ENCODE data around the gene LENEP. TPM values are rescaled to one million over a fixed set of nuclear protein-coding genes. Genes with fewer than 3 reads are reported as not detected.

The LENEP gene, protein sequence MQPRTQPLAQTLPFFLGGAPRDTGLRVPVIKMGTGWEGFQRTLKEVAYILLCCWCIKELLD
- total RNA-seq: not detected
- long read RNA-seq: 0 reads

GRCh38 chr1:154993572-154994268, at the start of gene LENEP:
LENEP (plus strand) TSS chr1:154993586; CDS start chr1:154993608, 22 bp downstream.
- ATAC-seq: no peak
- DNase-seq: no peak
- intact Hi-C loops (cut with micrococcal nuclease): no loop called here

- intact Hi-C loops (cut with micrococcal nuclease): no loop called here
- peak; percentile 60 for ATAC-seq
- peak; percentile 51 for DNase-seq
Observed at GRCh38 chr1:154943649-154944400, 49.6 kb upstream of the LENEP start.

GRCh38 chr1:154944401-154945159, 48.8 kb upstream of the LENEP start:
- intact Hi-C loops (cut with micrococcal nuclease): no loop called here
- DNase-seq (peak; percentile 48), ATAC-seq (peak; percentile 10)

GRCh38 chr1:154945160-154945961, 48.0 kb upstream of the LENEP start:
- DNase-seq (no peak), ATAC-seq (no peak)
- intact Hi-C loops (cut with micrococcal nuclease): no loop called here

DNA sequence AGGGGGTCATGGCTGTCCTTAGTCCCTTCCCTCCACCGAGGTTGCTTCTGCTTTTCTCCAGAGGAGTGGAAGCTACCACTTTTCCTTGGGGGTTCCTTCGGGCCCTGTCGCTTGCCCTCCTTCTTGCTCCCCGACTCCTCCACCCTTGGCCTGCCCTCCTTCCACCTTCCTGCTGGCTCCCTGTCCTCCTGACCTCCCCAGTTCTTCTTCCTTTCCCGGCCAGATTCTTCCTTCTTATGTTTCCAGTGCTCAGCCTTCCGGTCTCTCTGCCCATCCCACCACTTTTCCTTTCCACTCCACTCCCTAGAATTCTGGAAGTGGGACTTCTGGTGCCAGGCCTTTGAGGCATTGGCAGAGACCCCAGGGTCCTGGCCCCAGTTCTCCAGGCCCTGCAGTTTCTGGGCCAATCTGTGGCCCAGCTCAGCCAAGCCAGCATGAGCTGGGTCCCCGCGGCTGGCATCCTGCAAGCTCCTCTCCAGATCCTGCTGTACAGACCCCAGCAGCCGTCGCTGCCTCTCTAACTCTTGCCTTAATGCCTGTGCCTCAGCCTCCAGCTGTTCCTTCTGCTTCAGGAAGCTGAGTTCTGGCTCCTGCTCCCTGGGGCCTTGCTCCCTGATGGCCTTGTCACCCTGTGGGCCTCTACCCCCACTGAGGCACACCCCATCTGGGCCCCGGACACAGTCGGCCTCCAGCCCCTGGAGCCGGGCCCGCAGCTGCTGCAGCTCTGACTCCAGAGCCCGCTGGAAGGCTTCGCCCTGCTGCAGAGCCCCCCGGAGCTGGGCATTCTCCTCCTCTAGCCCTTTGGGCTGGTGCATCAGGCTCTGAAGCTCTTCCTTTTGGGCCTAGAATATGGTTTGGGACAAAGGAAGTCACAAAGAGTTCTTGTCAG, 47.2 kb upstream of the LENEP start:
- intact Hi-C loops (cut with micrococcal nuclease): no loop called here
- no peak for DNase-seq
- no peak for ATAC-seq

DNA sequence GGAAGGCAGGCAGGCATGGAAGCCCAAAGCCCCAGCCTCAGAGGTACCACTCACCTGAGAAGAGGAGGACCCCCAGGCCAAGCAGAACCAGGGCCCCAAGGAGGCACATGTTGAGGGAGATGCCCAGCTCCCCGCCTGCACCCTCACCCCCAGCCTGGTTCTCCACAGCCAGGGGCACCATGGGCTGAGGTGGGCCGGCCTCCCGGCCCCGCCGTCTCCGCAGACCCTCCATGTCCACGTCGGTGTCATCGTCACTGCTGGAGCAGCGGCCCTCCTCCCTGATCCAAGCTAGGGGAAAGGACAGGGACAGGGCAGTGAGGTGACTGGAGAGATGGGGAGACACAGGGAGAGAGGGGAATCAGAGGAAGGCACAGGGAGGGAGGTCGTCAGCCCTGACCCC, 45.3 kb upstream of the LENEP start:
- ATAC-seq: no peak
- intact Hi-C loops (cut with micrococcal nuclease): no loop called here

GRCh38 chr1:154951901-154952657, 41.3 kb upstream of the LENEP start:
- DNase-seq (no peak), ATAC-seq (no peak)
- intact Hi-C loops (cut with micrococcal nuclease): no loop called here

More for the DNA sequence above, 45.3 kb upstream of the LENEP start:
- peak; percentile 30 for DNase-seq

DNA sequence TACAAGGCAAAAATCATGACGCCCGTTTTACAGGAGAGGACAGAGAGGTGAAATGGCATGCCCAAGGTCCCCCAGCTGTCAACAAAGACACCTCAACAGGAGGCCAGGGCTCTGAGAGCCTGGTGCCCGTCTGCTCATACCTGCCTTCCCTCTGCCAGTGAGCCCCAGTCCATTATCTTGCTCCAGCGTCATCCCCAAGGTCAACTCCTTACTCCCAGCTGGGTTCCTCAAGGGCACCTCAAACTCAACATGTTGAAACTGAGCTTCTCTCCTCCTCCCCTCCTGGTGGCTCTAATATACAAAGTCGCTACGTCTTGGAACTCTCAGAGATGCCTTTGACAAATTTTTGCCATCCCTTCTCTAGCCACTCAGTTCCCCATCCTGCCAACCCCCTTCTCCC, 40.7 kb upstream of the LENEP start:
- intact Hi-C loops (cut with micrococcal nuclease): no loop called here
- ATAC-seq: no peak
- DNase-seq: no peak

- no peak for ATAC-seq
- intact Hi-C loops (cut with micrococcal nuclease): no loop called here
- DNase-seq: no peak
Observed at GRCh38 chr1:154953611-154954038, 39.8 kb upstream of the LENEP start.

GRCh38 chr1:154954541-154954940, 38.8 kb upstream of the LENEP start:
- no peak for DNase-seq
- ATAC-seq: no peak

DNA sequence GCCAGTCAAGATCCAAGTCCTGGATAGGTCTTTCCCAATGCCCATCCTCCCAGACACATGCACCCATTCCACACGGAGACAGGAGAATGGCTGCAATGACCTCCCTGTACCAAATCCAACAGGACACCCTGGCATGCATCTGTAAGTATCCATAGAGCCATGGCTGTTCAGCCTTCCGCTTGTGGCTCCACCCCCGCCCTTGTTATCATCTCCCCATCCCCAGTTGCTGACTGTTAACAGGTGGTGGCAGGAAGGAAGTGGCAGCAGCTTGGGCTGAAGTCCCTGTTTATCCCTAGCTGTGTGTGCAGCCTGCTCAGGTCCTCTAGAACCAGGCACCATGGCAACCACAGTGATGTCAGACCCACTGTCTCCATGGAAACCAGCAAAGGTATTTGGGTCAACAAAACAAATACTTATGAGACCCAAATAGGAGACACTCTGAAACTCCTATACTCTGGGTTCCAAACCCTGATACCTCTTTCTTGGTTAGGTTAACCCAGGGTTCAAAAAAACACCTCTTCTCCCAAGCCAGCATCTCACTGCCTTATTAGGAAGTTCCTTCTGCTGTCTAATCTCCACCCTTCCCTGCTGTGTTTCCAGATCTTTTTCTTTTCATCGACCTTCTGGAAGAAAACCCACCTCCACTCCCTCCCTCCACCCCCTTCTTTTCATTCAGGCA, 38.2 kb upstream of the LENEP start:
- intact Hi-C loops (cut with micrococcal nuclease): no loop called here
- ATAC-seq (no peak), DNase-seq (peak; percentile 36)

More at GRCh38 chr1:154954541-154954940, 38.8 kb upstream of the LENEP start:
- intact Hi-C loops (cut with micrococcal nuclease): no loop called here

GRCh38 chr1:154955718-154956543, 37.5 kb upstream of the LENEP start, which contains the start of gene PBXIP1:
PBXIP1 (minus strand) TSS chr1:154956099; CDS start chr1:154953721, 2,378 bp downstream.
- DNase-seq: peak; percentile 51
- intact Hi-C loops (cut with micrococcal nuclease): no loop called here
- ATAC-seq: peak; percentile 87

- intact Hi-C loops (cut with micrococcal nuclease): no loop called here
- DNase-seq: peak; percentile 65
- ATAC-seq: peak; percentile 35
Observed at GRCh38 chr1:154956544-154956941, 36.8 kb upstream of the LENEP start.

DNA sequence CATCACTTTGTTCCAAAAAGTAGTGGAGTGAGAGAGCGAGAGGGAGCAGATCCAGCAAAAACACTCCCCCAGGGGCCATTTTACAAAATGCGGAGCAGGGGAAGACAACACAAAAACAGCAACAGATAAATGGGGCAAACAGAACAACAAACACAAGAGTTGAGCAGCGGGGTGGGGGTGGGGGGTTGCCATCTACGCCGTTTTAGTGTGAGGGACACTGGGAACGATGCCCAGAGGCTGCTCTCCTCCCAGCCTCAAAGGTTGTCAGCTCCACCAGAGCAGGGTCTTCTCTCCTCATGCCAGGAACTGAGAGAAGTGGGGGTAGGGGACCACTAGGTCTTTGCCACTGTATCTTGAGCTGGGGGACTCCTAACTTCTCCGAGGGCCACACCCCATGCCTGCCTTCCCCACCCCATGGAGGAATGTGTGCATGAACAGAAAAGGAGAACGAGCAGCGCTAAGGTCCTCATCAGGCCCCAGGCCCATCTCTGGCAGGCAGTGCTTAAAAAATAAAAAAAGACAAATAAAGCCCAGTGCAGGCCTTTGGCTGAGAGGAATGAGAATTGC, 36.2 kb upstream of the LENEP start:
- intact Hi-C loops (cut with micrococcal nuclease): no loop called here
- ATAC-seq: no peak
- no peak for DNase-seq

DNA sequence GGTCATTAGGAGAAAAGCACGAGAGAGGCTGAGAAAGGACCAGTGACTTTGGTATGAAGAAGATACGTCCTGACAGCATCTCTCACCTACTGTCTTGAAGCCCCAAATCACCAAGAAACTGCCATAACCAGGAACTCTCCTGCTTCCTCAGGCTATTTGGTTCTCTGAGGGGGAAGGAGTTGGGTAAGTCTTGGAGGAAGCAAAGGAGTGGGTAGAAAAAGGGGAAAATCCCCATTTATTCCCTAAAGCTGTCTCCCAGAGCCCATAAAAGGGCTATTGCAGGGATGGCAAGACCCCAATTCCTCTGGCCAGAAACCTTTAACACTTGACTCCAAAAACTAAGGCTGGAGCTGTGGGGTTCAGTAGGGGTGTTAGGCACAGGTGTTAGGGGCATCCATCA, 35.4 kb upstream of the LENEP start:
- intact Hi-C loops (cut with micrococcal nuclease): no loop called here

More for the DNA sequence above, 35.4 kb upstream of the LENEP start:
- no peak for DNase-seq
- ATAC-seq: no peak
